HG03342 (cell line): Measurements from ENCODE around the gene HAAO.

ENCODE experiments used
- ATAC-seq: cut with Tn5 transposase; IDR thresholded peaks from one replicate; pipeline ENCODE4 v1.9.1; 2021; ENCODE audit warnings: mild to moderate bottlenecking, moderate library complexity; ENCODE audit not compliant: unreplicated experiment

The HAAO gene

DNA sequence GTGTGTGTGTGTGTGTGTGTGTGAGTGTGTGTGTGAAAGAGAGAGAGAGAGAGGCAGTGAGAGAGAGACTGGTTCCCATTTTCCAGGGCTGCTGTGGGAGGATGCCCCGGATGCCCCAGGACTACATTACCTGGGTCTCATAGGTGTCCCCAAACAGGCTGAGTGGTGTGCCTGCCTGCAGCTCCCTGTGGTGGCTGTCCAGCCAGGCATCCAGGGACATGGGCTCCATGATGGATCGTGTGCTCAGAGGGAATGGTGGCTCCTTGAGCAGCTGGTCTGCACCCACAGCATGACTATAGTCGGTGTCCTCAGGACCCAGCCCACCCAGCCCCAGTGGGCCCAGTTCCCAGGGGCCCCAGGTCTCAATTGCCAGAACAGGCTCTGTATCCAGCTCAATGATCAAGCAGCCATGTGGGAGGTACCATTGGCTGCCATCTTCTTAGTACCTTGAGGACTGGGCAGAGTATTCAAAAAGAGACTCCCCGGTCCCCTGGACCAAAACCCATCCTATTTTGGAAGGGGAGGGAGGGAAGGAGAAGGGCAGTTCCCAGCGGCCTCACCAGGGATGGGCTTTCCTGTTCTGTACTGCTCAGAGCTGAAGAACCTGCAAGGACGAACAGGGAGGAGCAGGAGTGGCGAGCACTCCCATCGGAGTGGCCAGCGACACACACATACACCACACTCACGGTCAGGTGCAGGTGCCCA, 22.6 kb downstream of the HAAO start:
- no peak for ATAC-seq

DNA sequence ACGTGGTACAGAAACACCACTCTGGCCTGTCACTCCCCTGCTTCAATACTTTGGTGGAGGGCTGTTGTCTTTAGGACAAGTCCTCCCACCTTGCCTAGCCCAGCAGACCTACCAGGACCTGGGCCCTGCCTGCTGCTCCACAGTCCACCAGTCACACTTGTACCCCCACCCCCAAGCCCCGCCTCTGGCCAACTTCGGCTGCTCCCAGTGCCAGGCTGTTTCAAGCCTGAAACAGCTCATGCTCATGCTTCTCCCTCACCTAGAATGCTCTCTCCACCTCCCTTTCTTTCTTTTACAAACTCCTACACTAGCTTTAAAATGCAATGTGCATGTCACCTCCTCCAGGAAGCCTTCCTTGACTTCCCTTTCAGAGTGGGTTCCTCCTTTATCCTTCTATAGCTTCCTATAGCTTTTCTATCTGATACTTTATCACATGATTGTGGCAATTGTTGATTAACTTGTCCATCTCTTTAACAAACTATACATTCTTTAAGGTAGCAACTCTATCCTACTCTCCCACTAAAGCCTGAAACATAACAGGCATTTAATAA, 23.6 kb downstream of the HAAO start:
- no peak for ATAC-seq

DNA sequence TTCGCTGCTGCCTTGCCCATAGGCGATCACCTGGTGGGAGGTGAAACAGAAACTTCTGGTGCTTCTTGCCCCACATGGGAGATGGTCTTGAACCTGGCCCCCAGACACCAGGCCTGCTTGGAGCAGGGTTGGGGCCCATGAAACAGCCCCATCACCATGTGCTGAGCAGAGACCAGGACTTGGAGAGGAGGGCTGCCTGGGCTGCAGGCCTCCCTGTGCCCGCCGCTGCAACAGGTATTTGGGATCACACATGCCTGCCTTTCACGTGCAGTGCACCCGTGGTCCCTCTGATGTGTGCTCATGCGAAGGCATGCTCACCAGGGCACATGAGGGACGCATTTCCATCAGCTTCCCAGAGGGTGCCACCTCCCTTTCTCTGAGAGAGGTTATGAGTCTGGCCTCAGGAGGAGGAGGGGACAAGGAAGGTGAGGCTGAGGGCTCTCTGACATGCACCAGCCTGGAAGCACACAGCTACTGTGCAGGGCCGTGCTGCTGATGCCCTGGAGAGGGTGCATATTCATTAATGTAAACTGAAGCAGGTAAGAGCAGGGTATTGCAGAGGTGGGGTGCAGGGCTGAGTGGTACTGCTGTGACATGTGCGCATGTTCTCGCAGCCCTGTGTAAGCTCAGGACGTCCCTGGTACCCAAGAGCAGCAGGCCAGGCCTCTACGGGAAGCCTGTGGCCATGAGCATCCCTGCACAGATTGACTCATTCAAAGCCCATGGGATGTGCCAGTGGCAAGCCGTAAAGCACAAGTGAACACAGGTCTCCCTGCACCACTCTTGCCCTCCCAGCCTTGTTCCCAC, 24.3 kb downstream of the HAAO start:
- no peak for ATAC-seq

DNA sequence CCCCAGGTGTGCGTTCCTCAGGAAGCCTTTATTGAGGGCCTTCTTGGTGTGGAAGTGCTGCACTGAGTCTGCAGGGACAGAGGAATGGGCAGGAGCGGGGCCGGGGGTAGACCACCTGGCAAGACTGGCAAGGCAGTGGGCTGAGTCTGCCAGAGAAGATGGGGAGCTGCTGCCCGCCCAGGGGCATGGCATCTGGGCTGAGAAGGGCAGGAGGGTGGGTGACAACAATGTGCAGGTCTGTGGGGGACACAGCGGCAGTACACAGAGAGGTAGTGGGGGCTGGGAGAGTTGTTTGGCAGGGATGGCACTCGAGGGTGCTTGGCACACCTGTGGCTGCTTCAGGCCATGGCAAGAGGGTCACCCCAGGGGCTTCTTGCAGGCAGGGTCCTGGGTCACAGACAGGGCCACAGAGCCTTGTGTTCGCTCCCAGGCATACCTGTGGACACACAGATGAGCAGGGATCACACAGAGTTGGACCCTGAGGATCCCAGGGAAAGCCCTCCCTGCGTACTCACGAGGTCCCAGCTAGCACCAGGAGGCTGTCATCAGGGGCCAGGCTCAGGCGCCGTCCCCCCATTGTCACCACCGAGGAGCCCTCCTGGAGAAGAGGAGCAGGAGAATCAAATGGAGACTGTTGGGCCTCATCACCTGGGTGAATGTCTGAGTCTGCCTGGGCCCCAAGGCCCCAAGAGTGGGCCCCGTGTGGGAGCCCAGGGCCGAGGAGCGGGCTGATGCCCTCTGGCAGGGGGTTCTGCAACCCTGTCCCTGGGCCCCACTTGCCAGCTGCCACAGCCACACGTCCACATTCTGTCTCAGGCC, 25.1 kb downstream of the HAAO start:
- ATAC-seq: no peak

DNA sequence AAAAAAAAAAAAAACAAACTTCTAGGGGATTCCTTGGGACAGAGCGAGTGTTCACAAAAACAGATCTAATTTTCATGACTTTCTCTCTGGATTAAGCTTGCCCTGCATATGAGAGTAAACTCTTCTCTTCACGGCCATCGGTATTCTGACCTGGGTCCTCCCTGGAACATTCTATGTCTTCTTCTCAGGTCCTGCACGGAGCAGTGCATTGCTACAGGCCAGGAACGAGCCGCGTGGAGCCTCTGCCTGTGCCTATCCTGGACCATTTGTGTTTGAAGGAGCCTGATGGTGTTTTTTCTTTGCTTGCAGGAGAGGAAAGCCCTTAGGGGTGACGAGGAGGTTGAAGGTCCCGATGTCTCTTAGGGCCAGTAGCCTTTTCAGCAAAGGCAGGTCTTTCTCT, 26.7 kb downstream of the HAAO start:
- ATAC-seq: no peak

GRCh38 chr2:42764901-42765300, 27.5 kb downstream of the HAAO start:
- no peak for ATAC-seq

GRCh38 chr2:42764096-42764495, 28.3 kb downstream of the HAAO start, which contains the start of gene OXER1:
Gene OXER1 (minus strand): TSS chr2:42764135. CDS start chr2:42764062, 73 bp downstream.
- ATAC-seq: no peak

DNA sequence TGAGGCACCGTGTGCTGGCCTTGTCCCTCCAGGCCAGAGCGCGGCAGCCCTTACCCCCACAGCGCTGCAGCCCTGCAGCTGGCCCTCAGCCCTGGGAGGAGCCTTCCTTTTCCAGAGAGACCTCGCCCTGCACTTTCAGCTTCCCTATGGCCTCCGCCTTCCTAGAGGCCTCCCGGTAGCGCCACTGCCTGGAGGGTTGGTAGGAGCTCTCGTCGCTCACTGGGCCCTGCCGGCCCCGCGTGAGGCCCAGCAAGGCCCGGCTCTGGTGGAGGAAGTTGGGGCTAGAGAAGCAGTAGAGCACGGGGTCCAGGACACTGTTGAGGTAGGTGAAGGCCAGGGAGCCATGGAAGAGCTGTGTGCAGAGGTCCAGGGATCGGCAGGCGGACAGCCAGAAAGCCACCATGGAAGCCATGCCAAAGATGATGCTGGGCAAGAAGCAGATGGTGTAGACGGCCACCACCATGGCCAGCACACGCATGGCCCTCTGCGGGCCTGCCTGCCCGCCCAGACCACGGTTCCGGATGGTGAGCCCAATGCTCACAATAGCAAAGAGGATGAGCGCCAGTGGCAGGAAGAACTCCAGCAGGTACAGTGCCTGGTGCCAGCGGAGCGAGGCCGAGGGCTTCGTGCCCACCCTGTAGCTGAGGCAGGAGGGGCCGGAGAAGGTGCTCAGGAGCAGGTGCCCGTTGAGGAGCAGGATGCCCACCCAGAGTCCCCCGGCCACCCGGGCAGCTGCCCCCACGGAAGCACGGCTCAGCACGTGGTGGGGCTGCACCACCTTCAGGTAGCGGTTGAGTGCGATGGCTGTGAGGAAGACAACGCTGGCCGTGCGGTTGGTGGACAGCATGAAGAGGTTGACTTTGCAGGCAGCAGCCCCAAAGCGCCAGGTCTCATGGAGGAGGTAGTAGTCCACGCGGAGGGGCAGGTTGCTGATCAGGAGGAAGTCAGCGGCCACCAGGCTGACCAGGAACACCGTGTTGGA, 29.3 kb downstream of the HAAO start:
- ATAC-seq: no peak

DNA sequence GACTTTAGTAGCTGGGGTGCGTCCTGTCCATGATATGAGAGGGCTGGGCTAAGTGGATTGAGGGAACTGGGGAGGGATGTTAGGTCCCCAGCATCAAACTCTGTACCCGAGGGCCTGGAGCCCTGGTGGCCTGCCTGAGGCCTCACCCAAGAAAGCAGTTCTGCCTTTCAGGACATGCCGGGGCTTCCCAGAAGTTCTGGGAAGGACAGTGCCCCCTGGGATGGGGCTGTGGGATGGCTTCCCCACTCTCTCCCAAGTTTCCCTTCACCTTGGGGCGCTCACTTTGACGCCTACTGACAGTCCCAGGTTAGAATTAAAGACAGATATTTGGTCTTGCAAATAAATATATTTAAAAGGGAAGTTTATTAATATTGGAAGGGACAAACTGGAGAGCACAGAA, 30.2 kb downstream of the HAAO start:
- ATAC-seq: no peak

DNA sequence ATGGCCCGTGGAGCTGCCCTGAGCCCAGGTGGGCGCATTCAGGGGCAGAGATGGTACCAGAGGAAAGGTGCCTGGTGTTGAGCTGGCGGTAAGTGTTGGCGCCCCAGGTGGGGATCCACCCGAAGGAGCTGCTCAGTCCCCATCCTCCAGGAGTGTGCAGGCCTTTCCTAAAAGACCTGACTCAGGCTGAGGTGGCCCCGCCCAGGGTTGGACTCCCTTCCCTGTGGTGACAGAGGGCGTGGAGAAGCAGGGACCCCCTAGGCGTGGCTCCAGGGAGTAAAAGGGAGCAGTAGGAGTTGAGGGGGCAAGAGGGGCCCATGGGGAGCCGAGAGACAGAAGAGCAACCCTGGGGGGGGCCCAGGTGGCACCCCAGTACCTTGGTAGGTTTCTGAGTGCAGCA, 30.8 kb downstream of the HAAO start:
- no peak for ATAC-seq

GRCh38 chr2:42758751-42759150, 33.6 kb downstream of the HAAO start:
- no peak for ATAC-seq

GRCh38 chr2:42757981-42758740, 34.2 kb downstream of the HAAO start:
- no peak for ATAC-seq

- ATAC-seq: no peak
Observed at GRCh38 chr2:42756966-42757513, 35.3 kb downstream of the HAAO start.

GRCh38 chr2:42756150-42756775, 36.1 kb downstream of the HAAO start:
- no peak for ATAC-seq

- ATAC-seq: no peak
Observed at GRCh38 chr2:42755191-42755880, 37.0 kb downstream of the HAAO start.

- ATAC-seq: no peak
Observed at GRCh38 chr2:42754776-42755140, 37.6 kb downstream of the HAAO start.

DNA sequence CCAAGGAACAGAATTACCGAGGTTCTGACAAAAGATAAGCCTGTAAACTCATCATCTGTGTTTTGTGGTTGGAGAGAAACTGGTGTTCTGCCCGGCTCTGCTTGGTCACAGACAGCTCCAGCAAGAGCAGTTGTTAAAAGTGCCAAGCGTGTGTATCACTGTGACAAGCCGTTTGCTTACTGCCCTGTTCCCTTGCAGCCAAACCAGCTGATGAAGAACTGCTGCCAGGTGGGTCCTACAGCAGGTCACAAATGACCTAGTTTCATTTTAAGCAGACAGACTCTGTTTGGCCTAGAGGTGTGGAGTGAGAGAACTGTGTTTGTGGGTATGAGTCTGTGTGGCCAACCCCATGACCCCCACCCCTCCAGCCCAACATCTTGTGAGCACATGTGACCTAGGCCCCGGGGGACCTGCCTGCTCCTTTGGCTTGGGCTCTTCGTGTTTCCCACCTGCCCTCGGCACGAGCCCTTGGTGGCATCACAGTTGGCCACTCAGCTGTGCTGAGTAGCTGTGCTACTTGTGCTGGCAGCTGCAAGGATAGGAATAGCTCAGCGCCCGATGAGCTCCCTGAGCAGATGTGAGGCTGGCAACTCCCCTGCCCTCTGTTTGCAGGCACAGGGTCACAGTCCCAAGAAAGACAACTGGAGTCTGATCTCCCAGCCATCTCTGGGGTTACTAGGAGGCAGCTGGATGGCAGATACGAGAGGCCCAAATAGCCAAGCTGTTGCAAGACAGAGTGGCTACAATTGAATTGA, 38.2 kb downstream of the HAAO start:
- peak; percentile 65 for ATAC-seq
